ENCODE data around the gene GLG1.

DNA sequence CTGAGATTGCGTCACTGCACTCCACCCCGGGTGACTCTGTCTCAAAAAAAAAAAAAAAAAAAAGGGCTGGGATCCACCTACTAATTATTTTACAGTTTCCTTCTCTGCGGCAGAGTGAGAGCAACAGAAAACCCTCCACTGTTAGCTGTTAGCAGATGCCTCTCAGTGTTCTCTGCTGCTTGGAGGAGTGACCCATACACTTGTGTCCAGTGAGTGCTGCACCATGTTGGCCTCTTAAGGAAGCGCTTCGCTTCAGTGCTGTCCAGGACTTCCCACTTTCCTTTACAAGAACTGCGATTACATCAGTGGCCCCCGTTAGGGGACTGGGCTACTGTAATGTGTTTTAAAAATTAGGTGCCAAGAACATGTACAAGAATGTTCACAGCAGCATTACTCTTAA lies 167.2 kb downstream of the GLG1 start:
- TF ChIP-seq, protein P1, sequence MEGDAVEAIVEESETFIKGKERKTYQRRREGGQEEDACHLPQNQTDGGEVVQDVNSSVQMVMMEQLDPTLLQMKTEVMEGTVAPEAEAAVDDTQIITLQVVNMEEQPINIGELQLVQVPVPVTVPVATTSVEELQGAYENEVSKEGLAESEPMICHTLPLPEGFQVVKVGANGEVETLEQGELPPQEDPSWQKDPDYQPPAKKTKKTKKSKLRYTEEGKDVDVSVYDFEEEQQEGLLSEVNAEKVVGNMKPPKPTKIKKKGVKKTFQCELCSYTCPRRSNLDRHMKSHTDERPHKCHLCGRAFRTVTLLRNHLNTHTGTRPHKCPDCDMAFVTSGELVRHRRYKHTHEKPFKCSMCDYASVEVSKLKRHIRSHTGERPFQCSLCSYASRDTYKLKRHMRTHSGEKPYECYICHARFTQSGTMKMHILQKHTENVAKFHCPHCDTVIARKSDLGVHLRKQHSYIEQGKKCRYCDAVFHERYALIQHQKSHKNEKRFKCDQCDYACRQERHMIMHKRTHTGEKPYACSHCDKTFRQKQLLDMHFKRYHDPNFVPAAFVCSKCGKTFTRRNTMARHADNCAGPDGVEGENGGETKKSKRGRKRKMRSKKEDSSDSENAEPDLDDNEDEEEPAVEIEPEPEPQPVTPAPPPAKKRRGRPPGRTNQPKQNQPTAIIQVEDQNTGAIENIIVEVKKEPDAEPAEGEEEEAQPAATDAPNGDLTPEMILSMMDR (IDR thresholded peaks at IDR 0.05; ENCODE audit: low read depth, low read length), result no peak
- no peak for TF ChIP-seq POLR2A (IDR thresholded peaks at IDR 0.05; ENCODE audit: extremely low read depth, insufficient read length)

Measured in NB4 (cell line).